GM21526 (cell line): ENCODE measurements around the gene TMEM165.
"Not testable (repeated sequence)": the region's sequence is repeated elsewhere in the genome, so short reads cannot be mapped to it uniquely, and the experiment has no call there.

ENCODE experiments used
- ATAC-seq: cut with Tn5 transposase; IDR thresholded peaks from one replicate; pipeline ENCODE4 v1.9.1; 2021; ENCODE audit warnings: moderate library complexity; ENCODE audit not compliant: unreplicated experiment, low FRiP score

TMEM165 gene, protein sequence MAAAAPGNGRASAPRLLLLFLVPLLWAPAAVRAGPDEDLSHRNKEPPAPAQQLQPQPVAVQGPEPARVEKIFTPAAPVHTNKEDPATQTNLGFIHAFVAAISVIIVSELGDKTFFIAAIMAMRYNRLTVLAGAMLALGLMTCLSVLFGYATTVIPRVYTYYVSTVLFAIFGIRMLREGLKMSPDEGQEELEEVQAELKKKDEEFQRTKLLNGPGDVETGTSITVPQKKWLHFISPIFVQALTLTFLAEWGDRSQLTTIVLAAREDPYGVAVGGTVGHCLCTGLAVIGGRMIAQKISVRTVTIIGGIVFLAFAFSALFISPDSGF

DNA sequence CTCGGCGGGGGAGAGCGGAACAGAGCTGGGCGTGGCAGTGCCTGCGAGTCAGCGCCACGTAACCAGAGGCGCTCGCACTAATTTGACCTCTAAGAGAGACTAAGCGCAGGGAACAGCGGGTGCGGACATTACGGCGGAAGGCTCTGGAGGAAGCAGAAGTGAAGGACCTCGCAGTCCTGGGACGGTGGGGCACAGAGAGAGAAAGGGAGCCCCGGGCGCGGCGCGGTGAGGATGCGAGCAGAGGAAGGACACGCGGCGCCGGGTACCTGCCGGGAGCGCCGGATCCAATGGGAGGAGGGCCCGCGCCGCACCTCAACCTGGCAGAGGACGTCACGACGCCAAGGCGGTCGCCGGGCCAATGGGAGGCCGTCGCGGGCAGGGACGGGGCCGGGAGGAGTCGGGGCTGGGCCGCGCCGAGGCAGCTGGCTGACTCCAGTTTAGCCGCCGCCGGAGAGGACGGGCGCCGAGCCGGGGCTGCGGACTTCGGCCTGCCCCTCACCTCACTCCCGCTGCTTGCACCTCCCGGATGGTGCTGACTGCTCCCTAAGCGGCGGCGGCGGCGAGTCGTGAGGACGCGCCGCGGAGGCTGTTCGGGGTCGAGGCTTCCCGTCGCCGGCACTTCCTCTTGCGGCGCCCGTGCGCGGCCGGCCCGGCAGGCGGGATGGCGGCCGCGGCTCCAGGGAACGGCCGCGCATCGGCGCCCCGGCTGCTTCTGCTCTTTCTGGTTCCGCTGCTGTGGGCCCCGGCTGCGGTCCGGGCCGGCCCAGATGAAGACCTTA is at the start of gene TMEM165:
TSS of gene TMEM165 (plus strand) at position 429 of the 779 bp plus-strand sequence. CDS start at position 662, 233 bp downstream.
- ATAC-seq: peak; percentile 93

DNA sequence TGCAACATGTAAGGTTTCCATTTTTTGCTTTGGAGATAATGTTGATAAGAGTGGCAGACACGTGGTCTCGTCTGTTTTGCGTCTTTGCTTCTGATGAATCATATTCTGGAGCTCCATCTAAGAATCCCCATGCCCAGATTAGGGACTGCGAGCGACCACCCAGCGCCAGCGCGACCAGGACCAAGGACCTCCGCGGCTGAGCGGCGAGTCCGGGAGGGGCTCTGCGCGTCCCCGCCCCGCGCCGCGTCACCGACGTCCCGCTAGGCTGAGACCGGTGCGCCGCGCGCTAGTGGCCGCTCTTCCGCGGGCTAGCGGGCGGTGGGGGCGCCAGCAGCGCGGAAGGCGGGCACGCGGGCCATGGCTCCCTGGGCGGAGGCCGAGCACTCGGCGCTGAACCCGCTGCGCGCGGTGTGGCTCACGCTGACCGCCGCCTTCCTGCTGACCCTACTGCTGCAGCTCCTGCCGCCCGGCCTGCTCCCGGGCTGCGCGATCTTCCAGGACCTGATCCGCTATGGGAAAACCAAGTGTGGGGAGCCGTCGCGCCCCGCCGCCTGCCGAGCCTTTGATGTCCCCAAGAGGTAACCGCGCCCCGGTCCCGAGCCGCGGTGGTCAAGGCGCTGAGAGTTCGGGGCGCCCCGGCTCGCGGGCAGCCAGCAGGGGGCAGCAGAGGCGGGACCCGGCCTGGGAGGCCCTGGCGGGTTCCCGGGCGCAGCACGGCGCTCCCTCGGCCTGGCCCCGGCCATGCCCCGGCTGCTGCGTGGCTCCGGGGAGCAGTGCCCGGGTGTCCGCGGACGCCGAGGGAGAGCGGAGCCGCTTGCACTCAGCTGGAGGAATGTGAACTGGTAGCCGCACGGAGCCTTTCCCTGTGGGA is 49.5 kb upstream of the TMEM165 start, which contains the start of gene SRD5A3:
TSS of gene SRD5A3 (plus strand) at position 263 of the 871 bp plus-strand sequence. CDS start at position 358, 95 bp downstream.
- ATAC-seq: peak; percentile 95

DNA sequence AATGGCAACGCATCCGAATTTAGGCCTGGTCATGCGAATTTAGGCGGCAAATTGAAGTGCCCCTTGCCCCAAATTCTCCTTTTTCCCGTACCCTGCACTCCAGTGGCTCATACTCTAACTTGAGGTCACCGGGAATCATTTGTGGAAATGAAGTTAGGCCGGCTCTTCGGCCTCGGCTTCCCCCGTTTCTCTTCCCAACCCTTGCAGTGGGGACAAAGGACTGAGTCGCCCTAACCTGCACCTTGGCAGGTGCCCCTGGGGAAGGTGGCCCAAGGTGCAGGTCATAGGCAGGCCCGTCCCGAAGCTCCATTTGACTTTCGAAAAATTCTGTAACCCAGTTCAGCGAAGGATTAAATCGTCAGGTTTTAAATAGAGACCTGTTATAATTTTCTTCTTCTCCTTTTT is 48.9 kb upstream of the TMEM165 start:
- ATAC-seq: no peak

DNA sequence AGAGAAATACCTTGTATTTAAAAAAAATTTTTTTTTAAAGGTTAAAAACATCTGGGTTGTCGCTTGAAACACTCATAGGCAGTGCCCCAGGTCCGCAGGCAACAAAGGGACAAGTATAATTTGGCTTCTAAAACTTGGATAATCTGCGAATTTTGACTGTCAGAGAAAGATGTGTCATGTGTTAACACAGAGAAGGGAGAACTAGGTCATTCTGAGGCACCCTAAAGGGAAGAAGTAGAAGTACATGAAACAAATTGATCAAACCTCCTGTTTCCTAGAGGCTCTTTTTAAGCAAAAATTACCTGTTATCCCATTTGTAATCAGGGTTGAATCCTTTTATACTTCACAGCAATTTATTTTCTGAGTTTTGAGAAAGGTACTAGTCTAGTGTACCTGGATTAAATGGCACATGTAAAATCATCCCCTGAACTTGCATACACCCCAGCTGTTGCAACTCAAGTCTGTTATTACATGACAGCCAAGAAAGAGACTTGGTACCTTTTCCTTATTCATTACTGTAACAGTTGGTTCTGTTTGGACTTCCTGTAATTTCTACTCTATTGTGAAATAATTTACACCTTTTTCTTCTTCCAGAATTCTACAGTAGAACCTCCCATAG is 48.0 kb upstream of the TMEM165 start:
- no peak for ATAC-seq

DNA sequence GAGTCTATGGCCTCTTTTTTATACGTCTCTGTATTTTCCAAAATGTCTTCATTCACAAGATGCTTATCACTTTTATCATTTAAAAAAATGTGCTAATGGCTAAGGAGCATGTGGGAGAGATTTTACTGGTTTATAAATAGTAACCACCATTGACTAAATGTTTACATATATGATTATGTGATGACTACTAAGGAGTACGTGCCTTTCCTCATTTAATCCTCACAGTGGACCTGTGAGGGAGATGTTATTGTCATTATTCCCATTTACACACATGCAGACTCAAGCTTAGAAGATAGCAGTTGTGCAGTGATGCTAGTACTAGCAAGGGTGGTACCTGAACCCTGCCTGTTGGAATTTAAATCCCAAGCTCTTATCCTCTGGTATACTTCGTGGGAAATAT is 47.3 kb upstream of the TMEM165 start:
- no peak for ATAC-seq

DNA sequence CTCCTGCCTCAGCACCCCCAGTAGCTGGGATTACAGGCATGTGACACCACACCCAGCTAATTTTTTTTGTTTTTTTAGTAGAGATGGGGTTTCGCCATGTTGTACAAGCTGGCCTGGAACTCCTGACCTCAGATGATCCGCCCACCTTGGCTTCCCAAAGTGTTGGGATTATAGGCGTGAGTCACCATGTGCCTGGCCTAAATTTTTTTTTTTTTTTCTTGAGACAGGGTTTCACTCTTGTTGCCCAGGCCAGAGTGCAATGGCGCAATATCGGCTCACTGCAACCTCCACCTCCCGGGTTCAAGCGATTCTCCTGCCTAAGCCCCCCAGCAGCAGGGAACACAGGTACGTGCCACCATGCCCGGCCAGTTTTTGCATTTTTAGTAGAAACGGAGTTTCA is 44.9 kb upstream of the TMEM165 start:
- not testable (repeated sequence) for ATAC-seq

DNA sequence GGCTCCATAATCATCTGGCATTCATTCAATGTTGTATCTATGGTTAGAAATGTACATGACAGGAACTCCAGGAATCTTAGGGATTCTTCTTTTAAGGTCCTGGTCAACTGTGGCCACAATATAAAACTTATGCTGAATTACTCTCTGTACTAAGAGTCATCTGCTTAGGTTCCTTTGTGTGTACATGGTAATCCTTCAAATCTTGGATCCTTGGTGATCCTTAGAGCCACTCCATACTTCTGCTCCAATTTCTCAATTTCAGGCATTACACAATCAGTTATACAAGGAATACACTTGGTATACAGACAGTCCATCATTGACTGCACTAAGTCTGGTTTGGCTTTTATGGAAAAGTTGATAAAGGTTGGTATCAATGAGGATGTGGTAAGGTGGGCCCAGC is 43.9 kb upstream of the TMEM165 start:
- ATAC-seq: no peak

DNA sequence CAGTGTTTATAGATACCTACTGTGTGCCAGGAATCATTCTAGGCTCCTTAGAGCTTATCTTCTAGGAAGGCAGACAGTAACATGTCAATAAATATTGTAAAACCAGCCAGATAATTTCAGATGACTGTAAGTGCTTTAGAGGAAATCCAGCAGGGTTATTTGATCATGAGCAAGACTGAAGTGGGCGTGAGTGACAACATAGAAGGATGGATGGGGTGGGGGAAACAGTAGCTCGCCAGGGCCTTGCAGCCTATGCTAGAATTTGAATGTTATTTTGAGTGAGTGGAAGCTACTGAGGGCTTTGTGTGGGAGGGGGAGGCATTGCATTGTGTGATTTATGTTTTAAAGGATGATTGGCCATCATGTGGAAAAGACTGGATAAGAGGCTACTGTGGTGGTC is 43.0 kb upstream of the TMEM165 start:
- no peak for ATAC-seq

DNA sequence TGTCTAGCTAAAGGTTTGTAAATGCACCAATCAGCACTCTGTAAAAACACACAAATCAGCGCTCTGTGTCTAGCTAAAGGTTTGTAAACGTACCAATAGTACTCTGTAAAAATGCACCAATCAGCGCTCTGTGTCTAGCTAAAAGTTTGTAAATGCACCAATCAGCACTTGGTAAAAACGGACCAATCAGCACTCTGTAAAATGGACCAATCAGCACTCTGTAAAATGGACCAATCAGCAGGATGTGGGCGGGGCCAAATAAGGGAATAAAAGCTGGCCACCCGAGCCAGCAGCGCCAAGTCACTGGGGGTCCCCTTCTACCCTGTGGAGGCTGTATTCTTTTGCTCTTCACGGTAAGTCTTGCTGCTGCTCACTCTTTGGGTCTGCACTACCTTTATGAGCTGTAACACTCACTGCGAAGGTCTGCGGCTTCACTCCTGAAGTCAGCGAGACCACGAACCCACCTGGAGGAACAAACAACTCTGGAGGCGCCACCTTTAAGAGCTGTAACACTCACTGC is 42.5 kb upstream of the TMEM165 start:
- ATAC-seq: not testable (repeated sequence)

DNA sequence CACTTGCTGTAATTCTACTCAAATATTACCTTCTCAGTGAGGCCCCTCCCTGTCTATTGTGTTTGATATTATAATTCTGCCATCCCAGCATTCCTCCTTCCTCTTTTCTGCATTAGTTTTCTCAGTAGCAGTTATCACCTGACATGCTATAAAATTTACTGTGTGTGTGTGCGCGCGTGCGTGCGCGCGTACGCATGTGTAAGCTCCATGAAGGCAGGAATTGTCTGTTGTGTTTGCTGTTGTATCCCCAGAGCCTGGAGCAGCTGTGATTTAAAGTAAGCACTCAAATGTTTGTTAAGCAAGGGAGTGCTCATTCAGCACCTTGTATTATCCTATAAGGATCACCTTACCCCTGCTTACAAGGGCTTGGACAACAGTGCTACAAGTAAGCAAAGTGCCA is 41.1 kb upstream of the TMEM165 start:
- no peak for ATAC-seq

DNA sequence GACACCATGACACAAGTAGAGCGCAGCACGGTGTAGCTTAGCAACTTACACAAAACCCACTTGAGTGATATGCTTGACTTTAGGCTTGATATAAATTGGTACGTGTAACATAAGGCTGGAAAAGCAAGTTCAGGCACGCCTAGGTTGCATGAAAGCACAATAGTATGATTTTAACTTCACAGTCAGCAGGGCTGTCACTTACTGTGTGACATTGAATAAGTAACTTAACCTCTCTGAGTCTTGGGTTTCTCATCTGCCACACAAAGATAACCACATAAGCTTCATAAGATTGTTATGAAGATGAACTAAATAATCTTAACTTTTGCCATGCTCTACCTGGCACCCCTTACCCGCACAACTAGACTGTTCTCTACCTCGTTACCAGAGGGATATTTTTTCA is 40.2 kb upstream of the TMEM165 start:
- ATAC-seq: no peak

DNA sequence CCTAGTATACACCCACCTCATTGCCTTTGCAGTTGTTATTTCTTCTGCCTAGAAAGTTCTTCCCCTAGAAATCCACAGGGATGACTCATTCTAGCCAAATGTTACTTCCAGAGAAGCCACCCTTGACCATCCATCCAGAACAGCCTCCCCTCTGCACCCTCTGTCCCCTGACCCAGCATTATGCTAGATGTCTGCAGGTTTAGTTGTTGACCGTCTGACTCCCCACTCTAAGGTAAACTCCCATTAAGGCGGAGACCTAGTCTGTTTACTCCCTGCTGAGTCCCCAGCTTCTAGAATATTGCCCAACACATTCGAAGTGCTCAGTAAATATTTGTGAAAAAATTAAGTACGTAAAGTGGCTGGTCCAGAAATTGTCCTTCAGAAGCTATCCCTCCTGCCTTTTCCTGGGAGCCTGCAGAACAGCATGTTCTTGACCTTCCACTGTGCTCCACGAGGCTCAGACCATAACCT is 38.7 kb upstream of the TMEM165 start:
- ATAC-seq: no peak

DNA sequence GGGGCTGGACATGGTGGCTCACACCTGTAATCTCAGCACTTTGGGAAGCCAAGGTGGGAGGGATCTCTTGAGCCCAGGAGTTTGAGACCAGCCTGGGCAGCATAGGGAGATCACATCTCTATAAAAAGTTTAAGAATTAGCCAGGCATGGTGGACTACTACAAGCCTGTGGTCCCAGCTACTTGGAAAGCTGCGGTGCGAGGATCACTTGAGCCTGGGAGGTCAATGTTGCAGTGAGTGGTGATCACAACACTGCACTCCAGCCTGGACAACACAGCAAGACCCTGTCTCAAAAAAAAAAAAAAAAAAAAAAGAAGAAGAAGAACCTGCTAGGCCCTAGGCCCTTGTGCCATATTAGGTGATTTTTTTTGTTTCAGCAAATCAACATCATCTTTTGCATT is 37.5 kb upstream of the TMEM165 start:
- ATAC-seq: peak; percentile 5

DNA sequence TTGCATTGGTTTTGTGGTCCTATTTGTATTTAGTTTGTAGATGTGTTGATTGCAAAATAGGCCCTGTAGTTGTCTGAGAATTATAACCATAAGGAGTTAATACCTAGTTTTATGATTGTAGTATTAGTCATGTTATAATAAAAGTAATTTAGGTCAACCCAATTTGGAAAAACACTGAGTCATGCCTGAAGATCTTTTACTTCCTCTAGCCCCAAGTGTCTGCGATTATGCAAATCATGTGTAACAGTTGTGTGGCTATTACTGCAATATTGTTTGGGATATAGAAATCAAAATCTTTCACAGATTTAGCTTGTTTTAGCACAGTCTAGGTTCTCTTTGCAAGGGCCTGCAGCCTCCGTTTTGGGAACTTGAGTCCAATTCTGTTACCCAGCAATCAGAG is 37.1 kb upstream of the TMEM165 start:
- peak; percentile 84 for ATAC-seq

DNA sequence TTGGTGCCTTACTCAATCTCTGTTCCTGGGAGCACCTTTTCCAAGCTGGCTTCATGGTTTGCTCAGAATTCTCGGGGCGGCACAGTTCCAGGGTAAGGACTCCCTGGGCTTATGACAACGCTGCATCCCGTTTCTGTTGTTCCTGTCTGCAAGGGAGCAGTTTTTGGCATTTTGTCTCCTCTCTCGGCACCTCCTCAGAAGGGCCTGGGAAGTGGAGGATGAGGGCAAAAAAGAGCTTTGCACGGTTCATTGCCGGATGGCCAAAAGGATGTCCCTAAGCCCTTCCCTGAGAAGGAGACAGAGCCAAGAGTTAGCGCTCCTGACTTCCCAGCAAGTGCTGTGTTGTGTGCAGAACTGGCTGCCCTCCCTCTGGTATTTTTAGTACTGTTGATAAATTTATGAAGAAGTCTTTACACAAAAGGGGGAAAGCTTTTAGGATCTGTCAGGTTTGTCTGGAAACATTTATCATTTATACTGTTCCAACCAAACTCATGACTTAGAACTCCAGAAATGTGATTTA is 36.3 kb upstream of the TMEM165 start:
- ATAC-seq: no peak

DNA sequence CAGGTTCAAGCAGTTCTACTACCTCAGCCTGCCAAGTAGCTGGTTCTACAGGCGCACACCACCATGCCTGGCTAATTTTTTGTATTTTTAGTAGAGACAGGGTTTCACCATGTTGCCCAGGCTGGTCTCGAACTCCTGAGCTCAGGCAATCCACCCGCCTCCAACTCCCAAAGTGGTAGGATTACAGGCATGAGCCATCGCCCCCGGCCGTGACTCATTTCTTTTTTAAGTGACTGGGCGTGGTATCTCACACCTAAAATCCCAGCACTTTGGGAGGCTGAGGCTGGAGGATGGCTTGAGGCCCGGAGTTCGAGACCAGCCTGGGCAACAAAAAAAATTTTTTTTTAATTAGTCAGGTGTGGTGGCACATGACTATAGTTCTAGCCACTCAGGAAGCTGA is 32.8 kb upstream of the TMEM165 start:
- ATAC-seq: not testable (repeated sequence)

DNA sequence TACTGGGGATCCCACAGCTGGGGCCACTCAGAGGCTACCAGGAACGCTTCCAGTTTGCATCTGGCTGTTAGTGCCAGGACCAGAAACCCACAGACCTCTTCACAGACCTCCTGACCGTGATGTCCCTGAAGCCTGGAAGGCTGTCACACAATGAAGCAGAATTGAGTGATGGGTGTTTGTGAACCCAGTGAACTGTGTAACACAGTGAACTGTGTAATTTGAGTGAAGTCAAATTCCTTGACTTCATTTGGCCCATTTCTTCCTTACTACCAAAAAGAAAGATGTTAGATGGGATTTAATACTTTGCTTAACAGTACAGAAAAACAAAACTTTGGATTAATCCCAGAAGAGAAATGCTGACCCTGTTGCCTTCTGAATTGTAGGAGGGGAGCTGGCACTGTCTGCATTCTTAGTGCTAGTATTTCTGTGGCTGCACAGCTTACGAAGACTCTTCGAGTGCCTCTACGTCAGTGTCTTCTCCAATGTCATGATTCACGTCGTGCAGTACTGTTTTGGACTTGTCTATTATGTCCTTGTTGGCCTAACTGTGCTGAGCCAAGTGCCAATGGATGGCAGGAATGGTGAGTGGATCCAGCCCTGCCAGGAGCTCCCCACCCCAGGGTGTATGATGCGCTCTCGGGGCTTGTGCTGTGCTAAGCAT is 31.9 kb upstream of the TMEM165 start:
- ATAC-seq: no peak

DNA sequence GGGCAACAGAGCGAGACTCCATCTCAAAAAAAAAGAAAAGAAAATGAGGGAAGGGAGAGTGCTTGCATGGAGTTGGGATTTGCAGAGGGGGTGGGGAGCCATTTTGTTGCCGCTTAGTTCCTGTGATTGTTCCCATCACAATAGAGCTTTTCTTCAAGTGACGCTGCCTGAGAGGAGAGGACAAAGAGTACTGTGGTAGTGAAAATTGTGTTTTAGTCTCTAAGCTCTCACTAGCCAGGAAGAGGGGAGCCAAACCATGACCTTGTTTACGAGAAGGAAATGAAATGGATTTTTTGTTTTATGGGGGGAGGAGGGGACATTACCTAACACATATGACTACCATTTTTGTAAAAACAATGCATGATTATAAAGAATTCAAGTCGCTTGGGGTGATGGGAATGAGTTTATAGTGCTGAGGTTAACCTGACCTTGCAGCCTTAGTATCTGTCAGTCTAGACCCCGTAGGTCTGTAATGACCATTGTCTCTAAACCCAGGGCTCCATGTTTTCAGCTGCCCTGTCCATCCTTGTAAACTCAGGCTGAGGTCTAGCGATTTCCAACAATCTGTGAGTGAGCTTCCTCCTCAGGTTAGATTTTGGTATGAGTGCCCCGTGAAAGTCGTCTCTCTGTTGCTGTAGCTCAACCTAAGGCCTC is 30.9 kb upstream of the TMEM165 start:
- no peak for ATAC-seq

DNA sequence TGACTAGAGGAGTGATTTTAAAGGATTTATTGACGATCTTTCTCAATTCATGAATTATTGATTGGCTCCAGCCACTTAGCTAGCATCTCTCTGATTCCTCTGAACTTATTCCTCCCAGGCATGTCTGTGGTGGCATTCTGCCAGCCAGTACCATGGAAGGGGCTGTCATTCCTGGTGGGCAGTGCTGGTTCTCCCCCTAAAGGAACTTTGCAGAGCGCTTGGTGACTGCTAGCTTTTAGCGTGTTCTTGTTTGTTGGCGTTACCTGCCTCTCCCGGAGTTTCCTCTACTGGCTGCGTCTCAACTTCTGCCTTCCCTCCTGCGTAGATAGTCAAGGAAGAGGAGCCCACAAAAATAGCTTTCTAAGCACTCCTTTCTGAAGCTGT is 30.4 kb upstream of the TMEM165 start:
- ATAC-seq: no peak
